ENCODE data around the gene STARD13.

GRCh38 chr13:33232883-33233282, 52.7 kb downstream of the STARD13 start:
- no peak for TF ChIP-seq POLR2AphosphoS5 (IDR thresholded peaks at IDR 0.05)
- TF ChIP-seq CTCF (IDR thresholded peaks at IDR 0.05), result no peak
